HCT116 (cell line): Measurements from ENCODE around the gene KMT5C. TPM values are rescaled to one million over a fixed set of nuclear protein-coding genes. Genes with fewer than 3 reads are reported as not detected.

Source experiments
- ATAC-seq: fragments of 200-7000 bp; cut with Tn5 transposase; 2 replicates; pipeline ENCODE4 v1.9.1; 2020; ENCODE audit warnings: mild to moderate bottlenecking, moderate library complexity
- BruUV-seq: library from RNA; stranded (reverse); fragments of 400-500 nt; replicated peaks from 2 replicates; lab custom pipeline; 2021; lab: Mats Ljungman, UMichigan
- CTCF ChIA-PET: fragments of 300-600 bp; sonication (Branson Sonifier 250); formaldehyde crosslinking; loops from one replicate; lab custom pipeline; 2021; ENCODE audit warnings: antibody characterized with exemption; lab: Charles Lee
- POLR2A ChIA-PET: fragments of 300-600, 350-600 bp; sonication (Branson Sonifier 250); formaldehyde crosslinking; loops from one replicate; lab custom pipeline; 2021; ENCODE audit warnings: antibody characterized with exemption; lab: Charles Lee
- RAD21 ChIA-PET, 2 experiments: fragments of 300-600 bp; sonication (Branson Sonifier 250); formaldehyde crosslinking; loops; one replicate each; lab custom pipeline; 2023; ENCODE audit warnings: low total read pairs in 2 of 2; ENCODE audit not compliant: uncharacterized antibody in 2 of 2, unreplicated experiment in 2 of 2, low non-redundant PET in 1 of 2; lab: Charles Lee
- DNase-seq: peaks from one replicate; pipeline ENCODE4 v3.0.0-alpha.2; 2010; ENCODE audit warnings: low read depth, low spot score
- H2AFZ ChIP-seq: fragments of 200-600 bp; shearing (Covaris generic), sonication (generic); 2 replicates; pipeline ENCODE4 v1.6.1; 2017; ENCODE audit warnings: low read depth, mixed run types, mixed read lengths, antibody characterized with exemption, low read length; ENCODE audit not compliant: poor library complexity, severe bottlenecking
- H3K27ac ChIP-seq: 2 replicates; pipeline ENCODE4 v1.5.1; 2012; ENCODE audit warnings: low read depth, low read length
- H3K27me3 ChIP-seq: fragments of 200-600 bp; sonication (generic); 2 replicates; pipeline ENCODE4 v1.6.1; 2016; ENCODE audit warnings: mixed run types, low read length, mixed read lengths; ENCODE audit not compliant: insufficient read depth
- H3K36me3 ChIP-seq, 2 experiments: fragments of 200-500 bp in 1 of 2; fragments of 200-600 bp in 1 of 2; sonication (Bioruptor generic) in 1 of 2; sonication (generic) in 1 of 2; 2 replicates each; pipeline versions ENCODE4 v1.5.1 to v1.6.1; 2014 to 2016; ENCODE audit warnings: low read length in 2 of 2, inconsistent platforms in 1 of 2, mixed read lengths in 1 of 2, mixed run types in 1 of 2; ENCODE audit not compliant: insufficient read depth in 2 of 2, control insufficient read depth in 1 of 2
- H3K4me1 ChIP-seq, 2 experiments: fragments of 200-600 bp in 1 of 2; sonication (generic) in 1 of 2; 2 replicates each; pipeline versions ENCODE4 v1.5.1 to v1.6.1; 2012 to 2017; ENCODE audit warnings: low read length in 2 of 2, inconsistent platforms in 1 of 2, mild to moderate bottlenecking in 1 of 2, mixed read lengths in 1 of 2, mixed run types in 1 of 2, moderate library complexity in 1 of 2; ENCODE audit not compliant: insufficient read depth in 2 of 2, control insufficient read depth in 1 of 2
- H3K4me2 ChIP-seq: fragments of 200-600 bp; sonication (generic); 2 replicates; pipeline ENCODE4 v1.6.1; 2017; ENCODE audit warnings: mixed run types, low read length, mixed read lengths
- H3K4me3 ChIP-seq, 2 experiments: fragments of 200-600 bp in 1 of 2; sonication (generic) in 1 of 2; replicated peaks in 1 of 2; 2 replicates each; pipeline ENCODE4 v1.5.1; 2011 to 2016; ENCODE audit warnings: low read length in 2 of 2, control low read depth in 1 of 2, low read depth in 1 of 2, mild to moderate bottlenecking in 1 of 2, mixed read lengths in 1 of 2, mixed run types in 1 of 2
- H3K79me2 ChIP-seq: fragments of 200-600 bp; sonication (generic); 2 replicates; pipeline ENCODE4 v1.6.1; 2017; ENCODE audit warnings: mild to moderate bottlenecking, mixed run types, low read length, moderate library complexity, mixed read lengths; ENCODE audit not compliant: insufficient read depth
- H3K9ac ChIP-seq: fragments of 200-600 bp; sonication (generic); 2 replicates; pipeline ENCODE4 v1.6.1; 2016; ENCODE audit warnings: low read length, mixed read lengths
- H3K9me2 ChIP-seq: fragments of 200-600 bp; sonication (generic), shearing (Covaris generic); 2 replicates; pipeline ENCODE4 v1.6.1; 2017; ENCODE audit warnings: mixed run types, mild to moderate bottlenecking, moderate library complexity; ENCODE audit not compliant: insufficient read depth
- H3K9me3 ChIP-seq, 2 experiments: fragments of 200-500 bp in 1 of 2; fragments of 200-600 bp in 1 of 2; sonication (Bioruptor generic) in 1 of 2; sonication (generic) in 1 of 2; 2 replicates each; pipeline ENCODE4 v1.6.1; 2014 to 2017; ENCODE audit warnings: low read length in 2 of 2, mixed read lengths in 2 of 2, inconsistent platforms in 1 of 2, low read depth in 1 of 2, mild to moderate bottlenecking in 1 of 2, mixed run types in 1 of 2, moderate library complexity in 1 of 2; ENCODE audit not compliant: control insufficient read depth in 1 of 2, insufficient read depth in 1 of 2
- H4K20me1 ChIP-seq: fragments of 200-600 bp; sonication (generic), shearing (Covaris generic); 2 replicates; pipeline ENCODE4 v1.6.1; 2017; ENCODE audit warnings: mixed run types, mild to moderate bottlenecking, moderate library complexity; ENCODE audit not compliant: insufficient read depth
- EGR1 ChIP-seq: IDR thresholded peaks from 2 replicates; pipeline ENCODE4 v1.6.1; 2012; ENCODE audit warnings: low read depth
- ELF1 ChIP-seq: IDR thresholded peaks from 2 replicates; pipeline ENCODE4 v1.6.1; 2012; ENCODE audit warnings: low read depth, borderline replicate concordance
- EZH2phosphoT487 ChIP-seq: fragments of 200-600 bp; IDR thresholded peaks from 2 replicates; pipeline ENCODE4 v1.6.1; 2018; ENCODE audit warnings: antibody characterized with exemption, borderline replicate concordance
- FOSL1 ChIP-seq: IDR thresholded peaks from 2 replicates; pipeline ENCODE4 v1.6.1; 2012; ENCODE audit warnings: low read depth
- JUND ChIP-seq: IDR thresholded peaks from 2 replicates; pipeline ENCODE4 v1.6.1; 2012
- SIN3A ChIP-seq: IDR thresholded peaks from 2 replicates; pipeline ENCODE4 v1.6.1; 2012; ENCODE audit warnings: low read depth
- SP1 ChIP-seq: IDR thresholded peaks from 2 replicates; pipeline ENCODE4 v1.6.1; 2012; ENCODE audit warnings: low read depth
- SRF ChIP-seq: IDR thresholded peaks from 2 replicates; pipeline ENCODE4 v1.6.1; 2012; ENCODE audit warnings: low read depth
- ZFX ChIP-seq: fragments of 450-650 bp; IDR thresholded peaks from 2 replicates; pipeline ENCODE4 v1.6.1; 2017
- ZNF274 ChIP-seq: fragments of 200-500 bp; sonication (Bioruptor generic); IDR thresholded peaks from 2 replicates; pipeline ENCODE4 v1.6.1; 2014; ENCODE audit warnings: mild to moderate bottlenecking, low read depth, low read length, inconsistent platforms
- intact Hi-C: fragments of 100-400 bp; cut with micrococcal nuclease; formaldehyde crosslinking; loops from 2 replicates; pipeline ENCODE4 v1.10.0; 2022
- total RNA-seq: library from RNA; stranded (reverse); gene quantifications from one replicate; pipeline ENCODE4 v1.2.1, GENCODE V29; 2021; ENCODE audit not compliant: unreplicated experiment
- TF ChIP-seq, protein P1 (sequence below): IDR thresholded peaks from 2 replicates; pipeline ENCODE4 v1.6.1; 2012
- TF ChIP-seq, protein P2 (sequence below): IDR thresholded peaks from 2 replicates; pipeline ENCODE4 v1.6.1; 2012

Gene KMT5C
- total RNA-seq, 1 experiment from 2014 or later: 27.5 TPM

DNA sequence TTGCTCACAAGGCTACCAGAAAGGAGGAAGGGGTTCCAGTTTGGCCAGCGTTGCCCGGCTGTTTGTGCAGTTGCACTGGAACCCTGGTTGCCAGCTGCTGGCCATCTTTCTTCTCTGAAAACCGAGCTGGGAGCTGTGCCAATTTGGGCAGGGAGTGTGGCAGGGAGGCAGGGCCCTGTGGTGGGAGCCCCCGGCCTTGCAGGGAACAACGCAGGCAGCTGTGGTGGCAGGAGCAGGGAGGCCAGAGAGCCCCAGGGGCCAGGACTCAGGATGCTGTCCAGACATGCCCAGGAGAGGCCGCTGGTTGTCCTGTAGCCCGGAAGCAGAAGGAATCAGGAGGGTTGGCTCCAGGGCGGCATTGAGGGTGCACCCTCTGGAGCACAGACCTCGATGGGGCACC lies 4.8 kb downstream of the KMT5C start:
- H3K4me2 ChIP-seq: no peak overlapping the region
- H3K4me3 ChIP-seq: no peak overlapping the region
- no peaks in the 10 kb centered on the region for H3K9me3 ChIP-seq
- DNase-seq (no peak), ATAC-seq (no peak)
- no peaks in the 10 kb centered on the region for H3K27me3 ChIP-seq
- ChIA-PET RAD21 (no interaction called here), CTCF (no interaction called here), POLR2A (no interaction called here)
- H3K9me2 ChIP-seq: no peaks in the 10 kb centered on the region
- intact Hi-C loops: no loop called here
- peaks cover 10 to 34% of the 10 kb centered on the region in 2 experiments; a peak in 3 of 4 replicates for H3K4me1 ChIP-seq
- H3K27ac ChIP-seq: no peak overlapping the region; the same call in 1 of the 2 replicates
- no peak overlapping the region for H3K9ac ChIP-seq
- no peak for TF ChIP-seq SP1
- TF ChIP-seq, protein P1, sequence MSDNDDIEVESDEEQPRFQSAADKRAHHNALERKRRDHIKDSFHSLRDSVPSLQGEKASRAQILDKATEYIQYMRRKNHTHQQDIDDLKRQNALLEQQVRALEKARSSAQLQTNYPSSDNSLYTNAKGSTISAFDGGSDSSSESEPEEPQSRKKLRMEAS: no peak
- TF ChIP-seq EZH2phosphoT487: no peak
- TF ChIP-seq SIN3A: no peak
- TF ChIP-seq ZFX: no peak
- TF ChIP-seq, protein P2, sequence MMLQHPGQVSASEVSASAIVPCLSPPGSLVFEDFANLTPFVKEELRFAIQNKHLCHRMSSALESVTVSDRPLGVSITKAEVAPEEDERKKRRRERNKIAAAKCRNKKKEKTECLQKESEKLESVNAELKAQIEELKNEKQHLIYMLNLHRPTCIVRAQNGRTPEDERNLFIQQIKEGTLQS: no peak
- TF ChIP-seq JUND: no peak
- TF ChIP-seq SRF: no peak
- no peak for TF ChIP-seq ZNF274
- no peak for TF ChIP-seq EGR1
- no peak for TF ChIP-seq FOSL1
- TF ChIP-seq ELF1: no peak
- peaks cover 4 to 5% of the 10 kb centered on the region in 2 experiments; a peak in 3 of 4 replicates for H3K36me3 ChIP-seq
- H2AFZ ChIP-seq: no peak overlapping the region
- BruUV-seq: no TSS peak
- no peaks in the 10 kb centered on the region for H4K20me1 ChIP-seq
- peaks cover 9% of the 10 kb centered on the region; the same call in 1 of the 2 replicates for H3K79me2 ChIP-seq
